ENCODE data around the gene EMILIN3.

EMILIN3 gene

GRCh38 chr20:41365777-41366545, 657 bp downstream of the EMILIN3 start:
- no peaks in the 10 kb centered on the region for H3K27me3 ChIP-seq (ENCODE audit: insufficient read depth, low read length, poor library complexity)
- H3K4me2 ChIP-seq (ENCODE audit: insufficient read depth, low read length) = no peak overlapping the region

GRCh38 chr20:41364967-41365765, 1.5 kb downstream of the EMILIN3 start:
- H3K4me3 ChIP-seq (ENCODE audit: low read depth in 1 of 2, low read length in 2 of 2) = no peak overlapping the region
- H3K27me3 ChIP-seq (ENCODE audit: insufficient read depth, low read length, poor library complexity) = no peaks in the 10 kb centered on the region
- no peaks in the 10 kb centered on the region for H3K36me3 ChIP-seq (ENCODE audit: insufficient read depth, low read length)
- H3K4me1 ChIP-seq (ENCODE audit: insufficient read depth, low read length) = no peaks in the 10 kb centered on the region
- no peaks in the 10 kb centered on the region for H3K9me3 ChIP-seq (ENCODE audit: insufficient read depth, low read length, severe bottlenecking)
- TF ChIP-seq CTCF (IDR thresholded peaks at IDR 0.05; ENCODE audit: borderline replicate concordance, extremely low read depth, low read length, poor library complexity, severe bottlenecking) = no peak
- no peak for TF ChIP-seq EZH2 (IDR thresholded peaks at IDR 0.05; ENCODE audit: borderline replicate concordance, low read depth, low read length, severe bottlenecking)
- no peaks in the 10 kb centered on the region for H3K79me2 ChIP-seq (ENCODE audit: insufficient read depth, low read length)
- H3K9ac ChIP-seq (ENCODE audit: low read depth, low read length) = no peak overlapping the region
- no peak overlapping the region for H2AFZ ChIP-seq (ENCODE audit: low read depth, low read length)
- H3K27ac ChIP-seq (ENCODE audit: low read length) = no peak overlapping the region
- ATAC-seq (ENCODE audit: insufficient read depth, low read depth) (no peak), DNase-seq (no peak)
- no peak overlapping the region for H3K4me2 ChIP-seq (ENCODE audit: insufficient read depth, low read length)
- no peaks in the 10 kb centered on the region for H4K20me1 ChIP-seq (ENCODE audit: insufficient read depth, low read length)

More at GRCh38 chr20:41365777-41366545, 657 bp downstream of the EMILIN3 start:
- ATAC-seq (ENCODE audit: insufficient read depth, low read depth) (no peak), DNase-seq (no peak)
- no peak overlapping the region for H2AFZ ChIP-seq (ENCODE audit: low read depth, low read length)
- no peak overlapping the region for H3K27ac ChIP-seq (ENCODE audit: low read length)
- H3K9ac ChIP-seq (ENCODE audit: low read depth, low read length) = no peak overlapping the region
- no peak overlapping the region for H3K4me3 ChIP-seq (ENCODE audit: low read depth in 1 of 2, low read length in 2 of 2)
- no peaks in the 10 kb centered on the region for H3K79me2 ChIP-seq (ENCODE audit: insufficient read depth, low read length)
- H3K36me3 ChIP-seq (ENCODE audit: insufficient read depth, low read length) = no peaks in the 10 kb centered on the region
- no peaks in the 10 kb centered on the region for H3K9me3 ChIP-seq (ENCODE audit: insufficient read depth, low read length, severe bottlenecking)
- no peaks in the 10 kb centered on the region for H4K20me1 ChIP-seq (ENCODE audit: insufficient read depth, low read length)
- TF ChIP-seq CTCF (IDR thresholded peaks at IDR 0.05; ENCODE audit: borderline replicate concordance, extremely low read depth, low read length, poor library complexity, severe bottlenecking) (no peak), EZH2 (IDR thresholded peaks at IDR 0.05; ENCODE audit: borderline replicate concordance, low read depth, low read length, severe bottlenecking) (no peak)
- no peaks in the 10 kb centered on the region for H3K4me1 ChIP-seq (ENCODE audit: insufficient read depth, low read length)

GRCh38 chr20:41364236-41364855, 2.3 kb downstream of the EMILIN3 start:
- DNase-seq = no peak
- no peak overlapping the region for H3K9ac ChIP-seq (ENCODE audit: low read depth, low read length)
- no peaks in the 10 kb centered on the region for H3K9me3 ChIP-seq (ENCODE audit: insufficient read depth, low read length, severe bottlenecking)
- no peak overlapping the region for H3K27ac ChIP-seq (ENCODE audit: low read length)
- H4K20me1 ChIP-seq (ENCODE audit: insufficient read depth, low read length) = peaks cover 3% of the 10 kb centered on the region; the same call in 1 of the 2 replicates
- TF ChIP-seq EZH2 (IDR thresholded peaks at IDR 0.05; ENCODE audit: borderline replicate concordance, low read depth, low read length, severe bottlenecking) (no peak), CTCF (IDR thresholded peaks at IDR 0.05; ENCODE audit: borderline replicate concordance, extremely low read depth, low read length, poor library complexity, severe bottlenecking) (no peak)
- no peaks in the 10 kb centered on the region for H3K4me1 ChIP-seq (ENCODE audit: insufficient read depth, low read length)
- no peak overlapping the region for H3K4me2 ChIP-seq (ENCODE audit: insufficient read depth, low read length)
- H3K36me3 ChIP-seq (ENCODE audit: insufficient read depth, low read length) = no peaks in the 10 kb centered on the region
- no peak for ATAC-seq (ENCODE audit: insufficient read depth, low read depth)
- H3K4me3 ChIP-seq (ENCODE audit: low read depth in 1 of 2, low read length in 2 of 2) = no peak overlapping the region
- H3K79me2 ChIP-seq (ENCODE audit: insufficient read depth, low read length) = no peaks in the 10 kb centered on the region
- no peaks in the 10 kb centered on the region for H3K27me3 ChIP-seq (ENCODE audit: insufficient read depth, low read length, poor library complexity)
- no peak overlapping the region for H2AFZ ChIP-seq (ENCODE audit: low read depth, low read length)

Data from DND-41 (cell line).